Neural crest cell (in vitro differentiated cells): ENCODE results near the gene PLEKHA6. TPM values are rescaled to one million over a fixed set of nuclear protein-coding genes. Genes with fewer than 3 reads are reported as not detected.

ENCODE experiments used
- DNase-seq: peaks from one replicate; pipeline ENCODE4 v3.0.0; 2021; ENCODE audit warnings: low read depth, mixed read lengths, low spot score
- H3K27ac Mint-ChIP-seq: one replicate; pipeline ENCODE4 v1.8.0; 2021; ENCODE audit warnings: mild to moderate bottlenecking, mixed read lengths; ENCODE audit not compliant: unreplicated experiment
- H3K27me3 Mint-ChIP-seq: 2 replicates; pipeline ENCODE4 v1.8.0; 2021; ENCODE audit warnings: low read depth, mild to moderate bottlenecking, mixed read lengths
- H3K36me3 Mint-ChIP-seq: 2 replicates; pipeline ENCODE4 v1.8.0; 2021; ENCODE audit warnings: low read depth, mild to moderate bottlenecking, mixed read lengths
- H3K4me1 Mint-ChIP-seq: 2 replicates; pipeline ENCODE4 v1.8.0; 2021; ENCODE audit warnings: mixed read lengths
- H3K4me3 Mint-ChIP-seq: one replicate; pipeline ENCODE4 v1.8.0; 2021; ENCODE audit warnings: mild to moderate bottlenecking, mixed read lengths
- H3K9me3 Mint-ChIP-seq: 2 replicates; pipeline ENCODE4 v1.8.0; 2021; ENCODE audit warnings: mixed read lengths
- CTCF ChIP-seq: fragments of 200-600 bp; sonication (generic); conservative IDR thresholded peaks from 2 replicates; pipeline ENCODE4 v1.5.0; 2021; ENCODE audit warnings: antibody characterized with exemption, mild to moderate bottlenecking
- total RNA-seq: library from RNA; stranded (reverse); gene quantifications from 2 replicates; pipeline ENCODE4 v1.2.1, GENCODE V29; 2021

PLEKHA6 gene
- total RNA-seq, 1 donor from 2014 or later, result 4.5 TPM

GRCh38 chr1:204216236-204216635, 143.5 kb downstream of the PLEKHA6 start:
- no peak for TF ChIP-seq CTCF
- Mint-ChIP-seq H3K27ac (no peak overlapping the region), H3K4me3 (no peak overlapping the region), H3K4me1 (peaks cover 5% of the 10 kb centered on the region), H3K27me3 (peaks cover 18% of the 10 kb centered on the region), H3K36me3 (no peaks in the 10 kb centered on the region), H3K9me3 (no peaks in the 10 kb centered on the region)
- no peak for DNase-seq

- DNase-seq, result peak; percentile 57
- Mint-ChIP-seq H3K4me3 (peak within 1 kb of the TSS; percentile 4), H3K4me1 (peaks cover 5% of the 10 kb centered on the region), H3K9me3 (no peaks in the 10 kb centered on the region), H3K27me3 (peaks cover 30% of the 10 kb centered on the region), H3K27ac (peak within 1 kb of the TSS; percentile 9), H3K36me3 (no peaks in the 10 kb centered on the region)
- TF ChIP-seq CTCF, result peak; percentile 74
Measured at GRCh38 chr1:204213668-204214662, 145.8 kb downstream of the PLEKHA6 start, which contains the start of gene GOLT1A. TSS of gene GOLT1A (minus strand) at chr1:204213988. CDS start at chr1:204213906, 82 bp downstream.

- Mint-ChIP-seq H3K27me3 (peaks cover 35% of the 10 kb centered on the region), H3K9me3 (no peaks in the 10 kb centered on the region), H3K27ac (no peak overlapping the region), H3K36me3 (no peaks in the 10 kb centered on the region), H3K4me1 (peaks cover 5% of the 10 kb centered on the region), H3K4me3 (no peak overlapping the region)
- no peak for DNase-seq
- no peak for TF ChIP-seq CTCF
Measured at GRCh38 chr1:204212715-204213114, 147.0 kb downstream of the PLEKHA6 start.

- no peak for DNase-seq
- no peaks in the 10 kb centered on the region for H3K9me3 Mint-ChIP-seq
- H3K27me3 Mint-ChIP-seq, result peaks cover 50% of the 10 kb centered on the region
- H3K36me3 Mint-ChIP-seq, result no peaks in the 10 kb centered on the region
- peaks cover 5% of the 10 kb centered on the region for H3K4me1 Mint-ChIP-seq
- TF ChIP-seq CTCF, result no peak
- no peak overlapping the region for H3K4me3 Mint-ChIP-seq
- no peak overlapping the region for H3K27ac Mint-ChIP-seq
Measured at GRCh38 chr1:204211046-204211445, 148.7 kb downstream of the PLEKHA6 start.

- TF ChIP-seq CTCF, result peak; percentile 93
- Mint-ChIP-seq H3K36me3 (no peaks in the 10 kb centered on the region), H3K4me1 (no peaks in the 10 kb centered on the region), H3K27me3 (peaks cover 78% of the 10 kb centered on the region), H3K27ac (no peak overlapping the region), H3K4me3 (no peak overlapping the region), H3K9me3 (no peaks in the 10 kb centered on the region)
- peak; percentile 79 for DNase-seq
Measured at GRCh38 chr1:204207136-204207616, 152.6 kb downstream of the PLEKHA6 start.
